CD4-positive, alpha-beta T cell treated with Interleukin-4 for 1 hour (primary cell): Measurements from ENCODE around the gene NDRG2.
"Not testable (repeated sequence)": the region's sequence is repeated elsewhere in the genome, so short reads cannot be mapped to it uniquely, and the experiment has no call there.

Experiments
- DNase-seq, 2 donors: peaks; one replicate each; pipeline ENCODE4 v3.0.0-alpha.2; 2020 to 2022

The NDRG2 gene

DNA sequence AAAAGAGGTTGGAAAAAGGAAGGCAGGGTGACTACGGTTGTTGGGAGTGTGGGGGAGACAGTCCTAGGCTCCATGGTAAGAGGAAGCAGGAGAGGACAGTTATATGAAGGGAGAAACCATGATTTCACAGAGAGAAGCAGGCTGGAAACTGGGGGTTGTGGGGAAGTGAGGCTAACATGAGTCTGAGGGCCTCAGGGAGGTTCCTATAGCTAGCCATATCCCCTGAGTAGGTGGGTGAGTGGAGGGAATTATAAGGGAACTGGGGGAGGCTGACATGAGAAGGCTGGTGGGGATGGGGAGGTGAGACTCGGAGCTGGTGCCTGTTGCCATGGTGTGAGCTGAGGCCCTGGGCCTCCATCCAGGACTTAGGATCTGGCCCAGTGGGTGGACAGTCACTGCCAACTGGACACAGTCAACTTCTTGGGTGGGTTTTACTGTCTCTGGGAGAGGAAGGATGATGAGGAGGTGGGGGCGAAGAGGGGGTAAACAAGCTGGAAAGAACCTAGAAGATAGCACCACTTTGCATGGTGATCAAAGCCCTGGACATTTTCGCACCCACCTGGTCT, 8.4 kb upstream of the NDRG2 start:
- no peak for DNase-seq

DNA sequence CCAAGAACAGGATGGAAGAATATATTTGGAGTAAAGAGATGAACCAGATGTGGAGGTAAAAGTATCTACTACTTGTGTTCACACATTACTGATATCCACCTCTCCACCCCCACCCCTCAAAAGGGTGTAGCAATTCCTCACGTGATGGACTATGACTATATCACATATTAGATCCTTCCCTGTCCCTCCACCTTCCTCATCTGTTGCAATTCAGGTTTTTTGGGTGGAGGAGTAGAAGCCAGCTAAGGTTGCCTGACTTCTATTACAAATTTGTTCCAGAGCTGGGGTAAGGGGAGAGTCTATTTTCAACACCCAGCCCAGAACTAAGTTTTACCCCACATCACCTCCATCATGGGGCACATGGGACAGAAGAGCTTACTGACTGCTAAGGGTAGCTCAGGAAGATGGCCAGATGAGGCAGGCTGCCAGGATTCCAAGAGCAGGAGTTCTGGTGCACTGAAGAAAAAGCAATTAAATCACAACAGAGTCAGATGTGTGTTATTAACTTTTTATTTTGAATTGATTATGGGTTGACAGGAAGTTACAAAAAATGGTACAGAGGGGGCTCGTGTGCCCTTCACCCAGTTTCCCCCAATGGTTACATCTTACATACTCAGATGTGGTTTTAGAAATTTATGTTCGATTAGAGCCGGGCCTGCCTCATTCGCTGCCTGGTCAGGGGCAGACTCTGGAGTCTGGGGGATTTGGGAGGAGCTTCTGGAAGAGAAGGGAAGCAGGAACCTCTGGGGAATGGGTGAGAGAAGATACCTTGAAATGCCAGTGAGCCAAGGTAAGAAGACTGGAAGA, 7.7 kb upstream of the NDRG2 start:
- DNase-seq = no peak

DNA sequence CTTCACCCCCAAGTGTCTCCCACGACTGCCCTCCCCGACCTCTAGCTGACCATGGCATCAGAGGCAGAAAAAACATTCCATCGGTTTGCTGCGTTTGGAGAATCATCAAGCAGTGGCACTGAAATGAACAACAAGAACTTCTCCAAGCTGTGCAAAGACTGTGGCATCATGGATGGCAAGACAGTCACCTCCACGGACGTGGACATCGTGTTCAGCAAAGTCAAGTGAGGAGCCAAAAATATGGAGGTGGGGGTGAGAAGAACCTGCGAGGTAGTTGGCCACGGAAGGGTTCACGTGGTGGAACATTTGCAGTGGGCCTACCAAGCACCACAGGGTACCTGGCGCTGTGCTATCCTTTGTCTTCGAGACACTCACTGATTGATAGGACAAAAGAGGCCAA, 5.7 kb upstream of the NDRG2 start:
- no peak for DNase-seq

DNA sequence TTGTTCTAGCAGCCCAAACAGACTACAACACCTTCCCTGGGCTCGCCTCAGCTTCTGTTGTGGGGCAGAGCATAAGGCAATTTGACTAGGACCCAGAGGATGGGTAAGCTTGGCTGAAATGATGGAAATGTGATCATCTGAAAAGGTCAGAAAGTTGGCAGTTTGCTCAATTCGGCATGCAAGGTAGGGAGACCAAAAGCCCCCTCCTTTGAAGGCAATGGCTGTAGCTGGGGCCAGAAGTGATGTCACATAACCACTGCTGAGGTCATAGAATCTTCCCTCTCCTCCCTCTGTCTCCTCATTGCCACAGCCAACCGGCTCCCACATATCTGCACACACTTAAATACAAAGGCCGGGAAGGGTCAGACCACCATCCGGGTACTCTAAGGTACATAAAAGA, 5.1 kb upstream of the NDRG2 start, which contains the start of gene TPPP2:
TSS of gene TPPP2 (plus strand) at position 301 of the 400 bp plus-strand sequence. CDS start 365 bp downstream, outside the sequence.
- no peak for DNase-seq

DNA sequence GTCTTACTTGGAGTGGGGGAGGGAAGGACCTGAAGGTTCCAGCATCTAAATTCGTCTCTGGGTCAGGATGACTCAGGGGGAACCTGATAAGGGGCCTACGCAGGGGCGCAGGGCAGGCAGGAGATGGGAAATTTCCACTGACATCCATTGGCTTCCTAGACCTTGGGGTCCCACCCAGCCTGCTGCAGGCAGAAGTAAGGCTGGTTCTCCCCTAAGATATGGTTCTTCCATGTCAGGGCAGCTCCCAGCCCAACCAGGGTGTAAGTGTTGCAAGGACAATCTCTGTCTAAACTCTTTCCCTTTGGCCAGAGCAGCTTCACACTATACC, 2.1 kb upstream of the NDRG2 start:
- DNase-seq = no peak

DNA sequence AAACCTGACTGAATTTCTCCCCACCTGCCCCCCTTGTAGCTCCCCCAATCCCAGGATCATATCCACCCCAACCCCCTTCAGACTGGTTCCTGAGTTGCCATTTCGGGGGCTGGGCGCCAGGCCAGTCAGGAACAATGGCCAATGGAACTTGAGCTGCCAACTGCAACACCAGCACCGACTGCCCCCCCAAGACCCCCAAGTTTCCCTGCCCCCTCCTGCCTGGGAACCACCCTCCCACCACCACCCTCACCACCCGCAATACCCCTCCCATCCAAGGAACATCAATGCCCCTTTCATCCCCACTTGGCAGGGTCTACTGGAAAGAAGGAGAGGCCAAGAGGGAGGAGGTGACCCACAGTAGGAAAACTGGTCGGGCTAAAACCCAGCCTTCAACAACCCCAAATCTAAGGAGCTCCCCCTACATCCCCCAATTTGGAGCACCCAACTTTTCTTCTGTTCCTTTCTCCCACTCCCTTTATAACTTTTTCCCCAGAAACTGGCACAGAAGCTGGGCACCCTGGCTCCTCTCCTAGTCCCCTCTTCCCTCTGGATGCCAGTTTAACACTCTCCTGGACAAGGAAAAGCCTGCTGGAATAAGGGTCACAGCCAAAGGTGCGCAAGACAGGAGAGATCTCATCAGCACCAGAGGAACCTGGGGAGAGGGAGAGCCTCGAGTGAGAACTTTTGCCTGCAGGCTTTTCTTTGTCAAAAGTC, 1.6 kb upstream of the NDRG2 start:
- DNase-seq = no peak

DNA sequence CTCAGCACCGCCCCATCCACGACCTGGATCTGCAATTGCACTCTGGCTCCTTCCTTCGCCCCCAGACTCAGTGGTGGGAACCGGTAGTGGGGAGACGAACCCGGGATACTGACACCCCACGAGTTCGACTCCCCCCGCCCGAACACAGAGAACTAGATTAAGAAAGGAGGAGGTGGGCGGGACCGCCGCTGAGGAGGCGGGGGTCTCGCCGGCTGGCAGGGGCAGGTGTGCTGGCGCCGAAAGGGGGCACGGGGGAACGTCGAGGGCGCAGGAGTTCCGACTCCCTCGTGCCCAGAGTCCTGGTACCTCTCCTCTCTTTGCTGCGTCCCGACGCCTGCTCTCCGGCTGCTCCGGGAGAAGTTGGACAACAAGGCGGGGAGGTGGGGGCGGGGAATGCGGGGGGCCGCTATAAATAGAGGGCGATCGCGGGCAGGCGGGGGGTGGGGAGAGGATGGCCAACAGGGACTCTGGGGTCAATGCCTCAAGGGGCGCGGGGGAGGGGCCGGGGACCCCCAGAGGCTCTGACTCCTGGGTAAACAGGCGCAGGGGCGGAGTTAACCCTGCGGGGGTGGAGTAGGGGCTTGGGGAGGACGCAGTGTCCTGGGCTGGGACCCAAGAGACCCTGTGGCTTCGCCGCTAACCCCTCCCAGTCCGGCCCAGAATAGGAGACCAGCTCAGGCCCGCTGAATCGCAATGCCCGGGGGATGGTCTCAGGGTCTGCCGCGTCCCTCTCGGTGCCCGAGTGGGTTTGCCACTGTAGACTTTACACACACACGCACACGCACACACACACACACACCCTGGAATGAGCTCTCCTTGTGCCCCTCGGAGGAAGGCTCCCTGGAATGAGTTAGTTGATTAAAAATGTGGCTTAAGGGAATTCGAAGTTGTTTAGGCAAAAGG, 761 bp upstream of the NDRG2 start:
- no peak for DNase-seq

DNA sequence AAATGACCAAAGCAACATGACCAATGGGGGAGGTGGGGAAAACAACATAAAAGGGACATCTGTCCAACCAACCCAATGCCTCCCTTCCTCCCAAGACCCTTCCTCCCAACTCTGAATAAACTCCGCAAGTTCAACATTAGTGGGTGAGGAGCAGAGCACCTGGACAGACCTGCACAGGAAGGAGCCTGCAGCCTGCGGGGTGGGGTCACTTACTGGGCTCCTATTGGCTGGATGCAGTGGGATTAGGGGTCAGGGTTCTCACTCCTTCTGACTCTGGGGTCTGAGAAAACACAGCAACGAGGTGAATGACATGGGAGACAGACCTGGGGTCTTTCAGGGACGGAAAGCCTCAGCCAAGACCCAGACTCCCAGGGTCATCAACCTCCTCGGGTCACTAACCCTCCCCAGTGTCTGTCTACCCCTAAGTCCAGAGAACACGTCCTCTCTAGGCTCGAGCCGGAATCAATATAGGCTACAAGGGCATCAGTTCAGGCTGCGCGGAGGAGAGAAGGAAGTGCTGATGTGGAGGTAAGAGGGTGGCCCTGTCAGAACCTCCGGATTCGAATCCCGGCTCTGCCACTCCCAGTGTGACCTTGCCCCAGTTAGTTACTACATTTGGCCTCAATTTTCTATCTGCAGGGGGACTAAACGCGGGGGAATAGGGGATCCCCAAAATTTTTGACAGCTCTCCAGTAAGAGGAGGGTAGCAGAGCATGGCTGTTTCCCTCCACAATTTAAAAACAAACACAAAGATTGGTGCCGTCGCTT, 860 bp downstream of the NDRG2 start:
- DNase-seq = peak in 1 of 2 donors; percentile 15

DNA sequence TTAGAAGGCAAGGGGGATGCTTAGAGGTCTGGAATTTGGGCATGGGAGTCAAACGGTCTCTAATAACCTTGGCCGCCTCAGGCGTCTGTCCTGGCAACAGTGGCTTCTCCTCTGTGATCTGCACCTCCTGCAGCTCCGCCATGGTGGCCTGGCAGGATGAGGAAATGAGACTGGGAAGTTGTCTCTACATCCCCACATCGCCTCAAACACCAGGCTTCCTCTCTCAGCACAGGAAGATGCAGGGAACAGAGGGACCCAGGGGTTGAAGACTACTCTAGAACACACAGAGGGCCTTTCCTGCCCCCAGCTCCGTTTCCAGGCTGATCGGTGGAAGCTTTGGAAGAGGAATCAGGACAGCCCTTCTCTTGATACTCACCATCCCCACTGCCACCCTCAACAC, 1.7 kb downstream of the NDRG2 start:
- no peak for DNase-seq

DNA sequence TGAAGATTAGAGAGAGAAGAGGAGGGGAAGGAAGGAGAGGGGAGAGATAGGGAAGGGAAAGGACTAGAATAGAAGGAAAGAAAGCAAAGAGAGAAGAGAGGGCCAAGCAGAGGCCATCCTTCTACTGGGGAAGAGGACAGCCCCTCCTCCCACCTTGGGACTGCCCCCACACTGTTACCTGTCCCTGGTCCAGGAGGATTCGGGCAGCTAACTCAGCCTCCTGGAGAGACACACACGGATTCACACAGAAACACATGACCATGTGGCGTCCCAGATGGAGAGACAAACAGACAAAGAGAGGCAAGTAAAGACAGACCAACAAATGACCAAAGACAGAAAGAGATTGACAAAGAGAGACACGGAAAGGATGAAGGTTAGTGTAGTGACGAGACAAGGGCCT, 2.2 kb downstream of the NDRG2 start:
- no peak for DNase-seq

DNA sequence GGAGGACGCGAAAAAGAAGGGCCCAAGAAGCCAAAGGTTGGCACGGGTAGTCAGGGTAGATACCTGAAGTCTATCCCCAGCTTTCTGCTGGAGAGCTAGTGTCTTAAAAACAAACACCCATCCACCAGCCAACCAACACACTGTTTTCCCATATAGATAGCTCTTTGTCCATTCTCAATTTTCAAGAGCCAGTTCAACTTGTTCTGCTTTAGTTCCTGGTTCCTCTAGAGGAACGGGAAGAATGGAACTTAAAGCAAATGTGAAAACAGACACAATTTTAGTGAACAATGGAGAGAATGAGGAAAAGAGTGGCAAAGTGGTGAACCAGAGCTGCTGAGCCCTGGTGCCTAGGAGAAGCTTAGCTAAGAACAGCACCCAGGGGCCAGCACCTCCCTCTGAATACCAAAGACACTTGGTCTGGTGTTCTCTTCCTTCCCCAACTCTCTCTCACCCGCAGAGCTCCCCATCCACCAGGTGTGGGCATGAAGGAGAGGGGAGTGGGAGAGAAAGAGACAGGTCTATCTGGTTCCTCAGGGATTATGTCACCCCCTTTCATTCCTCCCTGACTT, 3.8 kb downstream of the NDRG2 start:
- no peak for DNase-seq

DNA sequence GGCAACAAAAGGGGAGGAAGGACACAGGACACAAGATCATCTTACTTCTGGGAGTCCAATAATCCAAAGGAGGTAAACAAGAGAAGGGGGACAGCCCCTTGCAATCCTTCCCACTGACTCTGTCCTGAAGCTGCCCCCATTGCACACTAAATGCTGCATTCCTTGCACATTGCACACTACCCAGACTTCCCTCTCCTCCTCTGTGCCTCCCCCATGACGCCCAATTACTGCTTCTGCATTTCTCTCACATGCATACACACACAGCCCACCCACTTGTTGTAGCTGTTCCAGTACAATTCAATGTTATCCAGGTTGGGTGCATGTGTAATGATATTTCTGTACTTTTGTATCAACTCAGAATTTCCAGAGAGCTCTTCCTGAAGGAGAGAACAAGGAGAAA, 5.5 kb downstream of the NDRG2 start:
- DNase-seq = no peak

DNA sequence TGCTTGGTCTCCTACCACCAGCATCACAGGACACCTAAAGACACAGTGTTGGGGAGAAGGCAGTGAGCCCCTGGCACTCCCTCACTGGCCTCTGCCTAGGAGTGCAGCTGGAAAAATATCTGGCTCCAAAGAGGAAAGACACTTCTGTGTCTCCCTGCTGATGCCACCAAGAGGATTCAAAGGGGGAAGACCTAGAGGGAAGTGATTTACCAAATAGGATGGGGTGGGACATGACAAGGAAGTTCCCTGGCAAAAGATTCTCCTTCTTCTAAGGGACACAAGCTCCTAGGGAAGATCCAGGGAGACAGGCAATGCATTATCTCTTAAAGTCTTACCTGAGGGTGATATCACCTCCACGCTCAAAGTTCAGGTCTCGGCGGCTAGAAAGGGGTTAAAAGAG, 6.1 kb downstream of the NDRG2 start:
- DNase-seq = no peak

DNA sequence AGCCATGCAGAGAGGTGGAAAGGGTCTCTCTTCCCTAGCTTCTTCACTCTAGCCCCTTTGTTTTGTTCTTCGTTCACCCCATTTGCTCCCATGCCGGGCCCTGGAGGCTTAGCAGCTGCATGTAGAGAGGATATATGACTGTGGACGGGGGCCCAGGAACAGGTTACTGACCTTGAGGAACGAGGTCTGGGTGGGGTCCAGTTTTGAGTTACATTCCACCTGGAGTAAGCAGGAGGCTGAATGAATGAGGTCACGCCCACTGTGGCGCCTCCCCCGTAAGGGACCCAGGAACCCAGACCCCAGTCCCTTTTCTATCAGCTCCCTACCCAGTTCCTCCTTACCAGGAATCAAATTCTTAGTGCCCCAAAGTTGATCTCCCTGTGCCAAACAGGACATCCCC, 6.6 kb downstream of the NDRG2 start:
- DNase-seq = no peak

DNA sequence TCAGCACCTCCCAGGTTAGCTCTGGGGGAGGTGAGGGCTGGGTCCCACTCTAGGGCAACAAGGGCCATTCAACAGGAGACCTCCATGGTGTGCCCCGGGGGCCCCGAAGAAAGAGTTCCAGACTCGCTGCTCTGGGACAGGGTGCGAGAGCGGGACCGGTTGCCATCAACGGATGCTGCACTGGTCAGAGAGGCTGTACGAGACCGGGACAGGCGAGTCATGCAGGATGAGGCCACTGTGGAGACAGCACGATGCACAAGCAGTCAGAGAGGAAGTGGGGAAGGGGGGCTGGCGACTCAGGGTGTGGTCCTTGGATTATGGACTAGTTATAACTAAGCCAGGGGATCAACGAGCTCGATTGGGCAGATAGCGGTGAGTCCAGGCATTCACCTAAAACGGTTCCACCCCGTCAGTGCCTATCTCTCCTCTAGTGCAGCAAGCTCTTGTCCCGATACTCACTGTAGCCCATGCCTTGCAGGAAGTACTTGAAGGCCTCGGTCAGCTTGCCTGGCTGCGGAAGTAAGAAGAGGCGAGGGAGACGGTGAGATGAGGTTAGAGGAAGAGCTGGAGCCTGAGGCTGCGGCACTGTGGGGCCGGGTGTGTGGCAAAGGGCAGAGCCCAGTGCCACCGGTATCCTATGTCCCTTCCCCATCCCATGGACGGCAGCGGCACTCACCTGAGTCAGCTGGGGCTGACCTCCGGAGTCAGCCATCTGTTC, 7.2 kb downstream of the NDRG2 start:
- no peak for DNase-seq

DNA sequence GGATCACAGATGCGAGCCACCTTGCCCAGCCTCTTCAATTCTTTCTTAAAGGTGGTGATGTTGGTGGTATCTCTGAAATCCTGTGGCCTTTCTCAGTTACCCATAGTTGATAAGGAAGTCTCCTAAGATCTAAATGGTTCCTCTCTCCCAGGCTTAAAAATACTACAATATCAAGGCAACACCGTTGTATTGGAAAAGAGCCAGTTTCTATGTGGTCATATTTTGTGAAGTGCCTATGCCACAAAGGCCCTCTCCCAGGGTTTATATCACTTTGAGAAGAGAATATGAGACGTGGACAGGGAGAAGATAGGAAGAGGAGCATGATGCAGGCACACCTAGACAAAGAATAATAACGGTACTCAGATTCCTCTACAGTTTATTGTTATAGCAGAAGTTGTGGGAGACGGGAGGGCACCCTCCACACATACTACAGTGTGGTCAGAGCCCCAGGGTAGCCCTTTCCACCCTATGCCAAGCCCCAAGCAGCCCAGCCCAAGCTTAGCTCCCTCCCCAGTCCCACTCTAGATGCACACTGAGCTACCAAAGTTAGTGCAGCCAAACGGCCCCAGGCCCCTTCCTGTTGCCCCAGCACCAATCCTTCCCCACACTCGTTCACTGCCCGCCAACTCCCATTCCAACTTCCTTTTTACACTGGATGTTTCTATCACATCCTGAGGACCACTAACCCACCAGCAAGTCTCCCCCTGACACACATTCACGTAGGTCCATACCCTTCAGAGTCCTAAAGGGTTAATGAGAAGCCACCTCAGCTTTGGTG, 8.3 kb downstream of the NDRG2 start:
- DNase-seq = no peak

DNA sequence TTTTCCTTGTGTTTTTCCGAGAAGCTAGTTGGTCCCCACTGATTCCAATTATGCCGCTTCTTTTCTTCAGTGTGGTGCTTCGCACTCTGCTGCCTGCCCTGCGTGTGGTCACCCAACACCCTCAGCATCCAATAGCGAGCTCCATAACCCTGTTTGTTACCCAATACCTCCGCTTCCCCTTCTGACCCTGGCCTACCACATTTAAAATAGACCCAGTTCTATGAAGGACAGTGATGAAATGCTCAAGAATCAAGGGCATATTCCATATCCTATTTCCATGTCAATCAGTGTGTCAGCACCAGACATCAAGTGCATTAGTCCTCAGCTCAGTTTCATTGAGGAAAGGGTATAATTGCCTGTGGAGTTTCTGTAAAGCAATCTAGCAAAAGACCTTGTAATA, 9.5 kb downstream of the NDRG2 start:
- DNase-seq = no peak

DNA sequence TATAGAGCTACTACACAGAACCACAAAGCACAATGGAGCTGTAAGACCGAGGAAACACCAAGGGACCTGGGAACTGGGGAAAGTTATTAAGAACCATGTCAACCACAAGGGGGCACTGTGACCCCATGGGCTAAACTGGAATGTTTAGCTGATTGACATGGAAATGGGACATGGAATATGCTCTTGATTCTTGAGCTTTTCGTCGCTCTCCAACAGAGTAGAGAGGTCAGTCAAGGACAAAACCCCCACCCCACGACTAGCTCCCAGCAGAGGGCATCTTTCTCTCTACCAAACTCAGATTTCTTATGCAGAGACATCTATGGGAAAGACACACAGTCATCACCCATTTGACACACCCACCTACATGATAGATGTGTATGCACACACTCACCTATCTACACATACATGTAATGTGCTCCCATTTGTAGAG, 10.1 kb downstream of the NDRG2 start:
- peak; percentile 79 to 83 for DNase-seq

DNA sequence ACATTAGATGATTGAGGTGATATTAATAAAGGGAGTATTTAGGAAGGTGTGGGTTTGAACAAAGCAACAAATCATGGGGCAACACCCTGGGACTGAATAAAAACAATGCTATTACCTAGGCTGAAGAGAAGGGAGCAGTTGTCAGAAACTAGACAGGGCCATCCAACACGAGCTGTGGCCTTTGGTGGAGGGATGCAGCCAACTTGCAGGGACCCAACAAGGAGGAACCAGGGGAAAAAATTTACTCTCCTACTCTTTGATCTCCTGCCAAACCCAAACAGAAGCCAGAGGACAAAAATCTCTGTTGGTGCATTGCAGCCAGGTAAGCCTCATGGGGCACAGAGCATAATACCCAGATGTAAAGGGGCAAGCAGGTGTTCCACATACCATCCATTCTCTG, 13.7 kb downstream of the NDRG2 start:
- no peak for DNase-seq

DNA sequence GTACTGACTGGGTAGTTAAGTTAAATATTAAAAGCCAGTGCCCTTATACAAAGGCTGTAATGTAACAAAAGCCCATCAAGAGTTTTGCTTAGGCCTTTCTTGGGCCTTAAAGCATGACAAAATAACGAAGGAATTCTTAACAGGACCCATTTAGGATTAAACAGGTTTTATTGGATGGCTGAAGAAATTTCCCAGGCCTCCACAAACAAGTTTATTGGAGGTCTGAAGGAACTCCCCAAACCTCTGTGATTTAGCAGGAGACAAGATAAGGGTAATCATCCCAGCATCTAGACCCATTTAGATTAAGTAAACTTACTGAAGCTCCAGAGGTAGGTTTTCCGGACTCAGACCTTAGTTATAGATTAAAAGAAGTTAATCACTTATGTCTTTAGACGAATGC, 15.1 kb downstream of the NDRG2 start:
- DNase-seq = not testable (repeated sequence)
